Measurements from ENCODE around the gene PKIG.

- TF ChIP-seq EZH2 (IDR thresholded peaks at IDR 0.05), result no peak
- no peak for TF ChIP-seq POLR2AphosphoS5 (IDR thresholded peaks at IDR 0.05; ENCODE audit: borderline replicate concordance, low read depth, low read length)
Measured at GRCh38 chr20:44613575-44613974, 31.2 kb downstream of the PKIG start.
